Measurements from ENCODE around the gene FIBP. TPM values are rescaled to one million over a fixed set of nuclear protein-coding genes. Genes with fewer than 3 reads are reported as not detected.

FIBP gene
- 10 to 100 TPM in 11 of 12 donors, not detected in 1; 51.1 to 68.4 (median 60.3) TPM for polyA plus RNA-seq (ENCODE audit: insufficient read length in 12 of 12)
- long read RNA-seq, donor 1, transcript FIBP-202 (10 exons, 1,248 nt): major isoform, 23 of 126 reads
- long read RNA-seq, donor 1, partial matches to known transcripts: 95 of 126 reads
- long read RNA-seq, donor 1, other reads (novel, unspliced or antisense): 0 of 126 reads
- long read RNA-seq, donor 2, transcript FIBP-202 (10 exons, 1,248 nt): major isoform, 14 of 26 reads
- long read RNA-seq, donor 2, transcript FIBP-201 (10 exons, 1,261 nt): minor isoform, 5 of 26 reads
- long read RNA-seq, donor 2, partial matches to known transcripts: 6 of 26 reads
- long read RNA-seq, donor 2, other reads (novel, unspliced or antisense): 0 of 26 reads
- long read RNA-seq, donor 3, transcript FIBP-202 (10 exons, 1,248 nt): major isoform, 10 of 15 reads
- long read RNA-seq, donor 3, partial matches to known transcripts: 0 of 15 reads
- long read RNA-seq, donor 3, other reads (novel, unspliced or antisense): 0 of 15 reads
- long read RNA-seq, donor 4, transcript FIBP-202 (10 exons, 1,248 nt): major isoform, 10 of 13 reads
- long read RNA-seq, donor 4, partial matches to known transcripts: 0 of 13 reads
- long read RNA-seq, donor 4, other reads (novel, unspliced or antisense): 0 of 13 reads
- long read RNA-seq, donor 5: 0 reads
- long read RNA-seq, donor 6, transcript FIBP-202 (10 exons, 1,248 nt): major isoform, 18 of 19 reads
- long read RNA-seq, donor 6, partial matches to known transcripts: 0 of 19 reads
- long read RNA-seq, donor 6, other reads (novel, unspliced or antisense): 0 of 19 reads
- long read RNA-seq, donor 7, transcript FIBP-202 (10 exons, 1,248 nt): major isoform, 10 of 11 reads
- long read RNA-seq, donor 7, partial matches to known transcripts: 0 of 11 reads
- long read RNA-seq, donor 7, other reads (novel, unspliced or antisense): 0 of 11 reads
- long read RNA-seq, donor 8, transcript FIBP-202 (10 exons, 1,248 nt): major isoform, 18 of 23 reads
- long read RNA-seq, donor 8, partial matches to known transcripts: 0 of 23 reads
- long read RNA-seq, donor 8, other reads (novel, unspliced or antisense): 0 of 23 reads
- long read RNA-seq, donor 9, transcript FIBP-202 (10 exons, 1,248 nt): major isoform, 13 of 26 reads
- long read RNA-seq, donor 9, partial matches to known transcripts: 11 of 26 reads
- long read RNA-seq, donor 9, other reads (novel, unspliced or antisense): 0 of 26 reads
- long read RNA-seq, donor 10, transcript FIBP-202 (10 exons, 1,248 nt): major isoform, 19 of 28 reads
- long read RNA-seq, donor 10, partial matches to known transcripts: 8 of 28 reads
- long read RNA-seq, donor 10, other reads (novel, unspliced or antisense): 0 of 28 reads
- long read RNA-seq, donor 11, transcript FIBP-202 (10 exons, 1,248 nt): major isoform, 27 of 37 reads
- long read RNA-seq, donor 11, partial matches to known transcripts: 7 of 37 reads
- long read RNA-seq, donor 11, other reads (novel, unspliced or antisense): 0 of 37 reads

DNA sequence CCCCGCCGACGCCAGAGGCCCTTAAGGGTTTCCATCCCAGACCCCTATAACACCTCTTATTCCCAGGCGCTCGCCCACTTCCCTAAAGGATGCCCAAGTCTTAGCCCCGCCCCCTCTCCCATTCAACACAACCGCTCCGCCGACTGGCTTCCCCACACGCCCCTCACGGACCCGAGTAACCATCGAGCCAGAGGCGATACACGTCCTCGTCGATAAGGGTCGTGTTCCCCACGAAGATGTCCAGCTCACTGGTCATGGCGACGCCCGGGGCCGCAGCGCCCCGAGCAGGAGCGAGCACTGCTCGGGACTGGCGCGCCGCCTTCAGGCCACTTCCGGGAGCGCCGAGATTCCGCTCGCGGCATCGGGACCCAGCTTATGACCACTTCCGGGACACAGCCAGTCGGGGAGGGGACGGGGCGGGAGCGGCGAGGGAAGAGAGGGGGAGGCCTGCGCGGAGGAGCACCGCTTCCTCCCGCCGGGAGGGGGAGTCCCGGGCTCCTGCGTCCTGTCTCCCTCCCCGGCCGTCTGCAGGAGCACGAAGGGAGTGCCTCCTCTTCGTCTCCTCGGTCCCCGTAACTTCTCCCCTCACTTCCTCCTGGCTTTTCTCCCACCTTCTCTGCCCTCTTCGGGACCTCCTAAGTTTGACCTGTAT, at the start of gene FIBP:
Gene FIBP, minus strand, starts transcription at position 309 of the 652 bp plus-strand sequence. Its CDS starts 53 bp downstream, at position 256.
- DNase-seq: peak; percentile 98

DNA sequence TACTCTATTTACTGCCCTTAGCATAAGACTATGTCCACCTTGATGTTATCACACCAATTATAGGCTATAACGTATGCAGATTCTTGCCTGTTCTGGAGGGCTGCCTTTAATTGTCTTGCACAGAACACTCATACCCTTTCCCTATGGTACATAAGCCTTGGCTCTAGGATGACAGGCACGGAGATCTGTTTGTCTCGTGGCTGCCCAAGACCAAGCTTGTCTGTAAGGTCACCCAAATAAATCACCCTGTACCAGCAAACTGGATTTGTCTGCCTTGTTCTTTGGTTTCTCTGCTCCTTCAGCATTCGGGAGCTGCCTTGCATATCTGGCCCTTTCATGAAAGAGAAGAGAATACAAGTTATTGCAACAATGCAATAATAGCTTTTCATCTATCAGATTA, 49.5 kb upstream of the FIBP start:
- no peak for DNase-seq

DNA sequence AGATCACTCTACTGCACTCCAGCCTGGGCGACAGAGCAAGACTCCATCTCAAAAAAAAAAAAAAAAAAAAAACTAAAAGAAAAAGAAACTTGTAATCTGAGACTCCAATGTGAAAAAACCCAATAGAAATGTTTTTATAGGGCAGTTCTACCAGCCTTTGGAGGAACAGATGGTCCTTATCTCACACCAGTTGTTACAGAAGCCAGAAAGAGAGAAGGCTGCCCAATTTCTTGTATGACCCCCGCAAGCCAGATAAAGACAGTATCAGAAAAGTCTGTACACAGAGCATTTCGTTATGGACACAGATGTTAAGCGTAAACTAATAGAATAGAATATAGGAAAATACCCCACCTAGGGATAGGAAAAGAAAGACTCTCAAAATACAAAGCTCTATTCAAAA, 45.7 kb upstream of the FIBP start:
- DNase-seq: no peak

DNA sequence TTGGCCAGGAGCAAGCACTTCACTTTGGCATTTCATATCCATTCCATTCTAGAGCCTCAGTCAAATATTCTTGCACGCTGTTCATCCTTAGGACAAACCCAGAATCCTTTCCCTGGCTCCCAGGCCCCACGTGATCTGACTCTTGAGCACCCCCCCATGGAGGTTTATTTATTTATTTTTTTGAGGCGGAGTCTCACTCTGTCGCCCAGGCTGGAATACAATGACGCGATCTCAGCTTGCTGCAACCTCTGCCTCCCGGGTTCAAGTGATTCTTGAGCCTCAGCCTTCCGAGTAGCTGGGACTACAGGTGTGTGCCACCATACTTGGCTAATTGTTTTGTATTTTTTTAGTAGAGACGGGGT, 44.3 kb upstream of the FIBP start:
- no peak for DNase-seq

DNA sequence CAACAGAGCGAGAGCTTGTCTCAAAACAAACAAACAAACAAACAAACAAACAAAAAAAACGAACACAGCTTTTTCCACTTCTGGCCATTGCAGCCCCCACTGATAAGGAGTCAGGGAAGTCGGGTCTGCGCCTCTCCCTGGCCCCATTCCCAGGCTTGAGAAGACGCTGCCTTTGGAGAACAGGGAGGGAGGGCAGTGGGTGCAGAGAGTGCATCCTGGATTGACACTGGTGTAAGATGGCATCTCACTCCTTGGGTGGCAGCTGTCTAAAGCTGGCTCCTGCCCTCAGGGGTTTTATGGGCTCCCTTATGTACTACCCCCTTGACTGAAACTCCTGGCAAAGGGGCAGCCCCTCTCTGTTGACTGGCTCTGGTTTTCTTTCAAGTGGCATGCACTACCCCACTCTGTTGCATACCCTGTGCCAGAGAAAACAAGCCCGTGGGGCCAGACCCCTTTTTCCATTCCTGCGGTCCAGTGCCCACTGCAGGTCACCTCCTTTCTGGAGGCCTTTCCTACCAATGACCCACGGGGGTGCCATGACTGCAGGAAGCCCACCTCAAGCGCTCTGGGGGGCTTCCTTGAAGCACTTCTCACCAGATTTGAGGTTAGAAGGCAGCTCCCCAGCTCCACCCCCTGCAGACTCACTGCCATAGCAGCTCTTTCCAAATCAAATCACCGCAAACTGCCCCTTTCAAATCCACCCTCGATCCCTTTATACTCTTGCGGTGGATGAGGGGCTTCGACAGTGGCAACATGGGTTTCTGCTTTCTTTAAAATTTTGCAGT, 43.7 kb upstream of the FIBP start:
- DNase-seq: no peak

DNA sequence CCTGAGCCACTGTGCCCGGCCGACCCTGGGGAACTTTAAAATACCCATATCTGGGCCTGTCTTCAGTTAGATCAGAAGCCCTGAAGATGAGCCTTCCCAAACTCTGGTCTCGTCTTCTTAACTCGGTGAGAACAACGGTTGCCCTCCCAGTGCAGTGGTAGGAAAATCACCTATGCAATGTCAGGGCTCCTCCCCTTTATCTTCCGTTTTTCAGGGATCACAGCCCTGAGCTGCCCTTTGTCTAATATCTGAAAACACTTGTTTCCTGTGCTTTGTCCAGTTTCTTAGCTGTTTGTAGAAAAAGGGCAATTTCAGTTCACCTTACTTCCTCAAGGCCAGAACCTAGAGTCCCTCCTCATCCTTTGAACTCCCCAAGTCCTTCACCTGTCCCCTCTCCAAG, 40.4 kb upstream of the FIBP start:
- DNase-seq: no peak

DNA sequence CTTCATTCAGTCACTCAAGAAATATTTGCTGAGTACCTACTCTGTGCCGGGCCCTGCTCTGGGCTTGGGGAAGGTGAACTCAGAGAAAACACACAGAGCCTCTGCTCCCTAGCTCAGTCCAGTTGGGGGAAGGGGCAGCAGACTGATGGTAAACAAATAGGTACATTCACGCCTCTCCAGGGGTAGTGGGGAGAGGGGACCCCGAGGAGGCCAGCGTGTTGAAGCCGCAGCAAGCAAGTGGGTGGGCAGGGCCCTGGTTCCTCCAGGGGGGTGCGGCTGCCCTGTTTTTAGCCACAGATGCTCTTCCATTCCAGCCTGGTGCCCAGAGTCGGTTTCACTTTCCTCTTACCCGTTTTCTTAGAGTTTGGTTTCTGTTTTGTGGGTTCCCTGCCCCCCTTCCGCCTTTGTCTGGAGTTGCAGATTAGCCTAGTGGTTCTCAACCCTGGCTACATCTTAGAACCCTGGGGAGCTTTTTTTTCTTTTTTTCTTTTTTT, 39.7 kb upstream of the FIBP start:
- DNase-seq: no peak

DNA sequence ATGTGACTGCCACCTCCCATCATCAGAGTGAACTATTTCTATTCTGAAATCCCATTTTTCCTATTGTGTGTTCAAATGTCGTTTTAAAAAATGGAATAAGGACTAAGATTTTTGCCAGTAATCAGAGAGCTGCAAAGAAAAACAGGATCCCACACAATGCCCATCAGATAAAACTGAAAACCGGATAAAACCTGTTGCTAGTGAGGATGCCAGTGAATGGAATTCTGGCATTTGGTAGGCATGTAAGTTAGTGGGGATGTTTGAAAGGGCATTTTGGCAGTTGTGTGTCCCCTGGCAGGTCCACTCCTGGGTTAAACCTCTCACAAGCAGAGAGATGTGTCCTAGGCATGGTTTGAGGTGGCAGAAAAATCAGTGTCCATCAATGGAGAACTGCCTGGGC, 37.1 kb upstream of the FIBP start:
- no peak for DNase-seq

DNA sequence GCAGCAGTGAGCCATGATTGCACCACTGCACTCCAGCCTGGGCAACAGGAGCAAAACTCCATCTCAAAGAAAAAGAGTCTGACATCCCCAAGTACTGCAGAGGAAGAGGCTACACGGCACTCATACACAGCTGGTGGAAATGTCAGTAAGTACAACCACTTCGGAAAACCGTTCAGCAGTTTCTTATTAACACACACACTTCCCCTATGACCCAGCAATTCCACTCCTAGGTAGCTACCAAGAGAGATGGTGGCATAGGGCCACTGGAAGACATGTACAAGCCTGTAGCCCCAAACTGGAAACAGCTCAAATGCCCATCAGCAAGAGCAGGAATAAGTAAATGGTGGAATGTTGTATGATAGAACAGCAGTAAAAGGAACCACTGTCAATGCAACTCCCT, 34.3 kb upstream of the FIBP start:
- no peak for DNase-seq

DNA sequence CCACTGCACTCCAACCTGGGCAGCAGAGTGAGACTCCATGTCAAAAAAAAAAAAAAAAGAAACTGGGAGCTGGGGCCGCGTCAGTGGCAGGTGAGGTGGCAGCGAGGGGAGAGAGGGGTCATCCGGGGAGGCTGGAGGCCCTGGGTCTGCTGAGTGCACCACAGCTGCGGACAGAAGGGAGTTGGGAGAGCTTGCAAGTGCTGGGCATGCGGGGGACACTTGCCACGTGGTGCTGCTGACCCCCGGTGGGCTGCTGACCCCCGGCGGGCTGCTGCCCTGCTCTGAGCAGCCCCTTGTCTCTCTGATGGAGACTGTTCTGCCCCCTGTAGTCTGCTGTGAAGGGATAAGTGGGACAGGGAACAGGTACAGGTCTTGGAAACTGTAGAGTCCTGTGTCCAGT, 33.6 kb upstream of the FIBP start:
- no peak for DNase-seq

DNA sequence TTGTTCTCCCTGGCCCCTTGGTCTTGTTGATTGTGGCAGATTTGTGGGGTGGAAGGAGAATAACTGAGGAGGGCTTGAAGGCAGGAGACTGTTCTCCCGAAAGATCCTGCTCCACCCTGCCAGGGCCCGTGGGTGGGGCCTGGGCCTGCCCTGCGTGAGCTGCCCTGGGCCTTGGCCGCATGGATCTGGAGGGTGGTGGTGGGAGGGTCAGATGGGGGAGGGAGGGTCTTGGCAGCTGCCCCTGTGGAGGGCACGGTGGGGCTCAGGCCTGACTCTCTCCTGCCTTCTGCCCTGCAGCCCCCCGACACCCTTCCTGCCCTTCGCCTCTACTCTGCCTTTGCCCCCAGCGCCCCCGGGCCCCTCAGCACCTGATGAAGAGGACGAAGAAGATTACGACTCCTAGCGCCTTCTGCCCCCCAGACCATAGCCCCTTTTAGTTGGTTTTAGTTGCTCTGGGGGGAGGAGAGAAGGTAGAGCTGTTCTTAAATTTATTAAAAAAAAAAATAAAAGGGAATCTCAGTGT, 32.8 kb upstream of the FIBP start:
- no peak for DNase-seq

DNA sequence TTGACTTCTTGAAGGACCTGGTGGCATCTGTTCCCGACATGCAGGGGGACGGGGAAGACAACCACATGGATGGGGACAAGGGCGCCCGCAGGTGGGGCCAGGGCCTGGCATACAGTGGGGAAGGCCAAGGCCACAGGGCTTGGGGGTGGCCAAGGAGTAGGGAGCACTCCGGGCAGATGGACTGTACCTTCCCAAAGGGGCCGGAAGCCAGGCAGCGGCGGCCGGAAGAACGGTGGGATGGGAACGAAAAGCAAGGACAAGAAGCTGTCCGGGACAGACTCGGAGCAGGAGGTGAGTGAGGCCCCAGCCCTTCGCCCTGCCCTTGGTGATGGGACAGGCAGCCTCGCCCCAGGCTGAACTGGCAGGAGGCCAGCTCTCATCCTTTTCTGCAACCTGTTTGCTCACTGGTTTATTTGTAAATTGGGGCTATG, 32.1 kb upstream of the FIBP start:
- DNase-seq: no peak

DNA sequence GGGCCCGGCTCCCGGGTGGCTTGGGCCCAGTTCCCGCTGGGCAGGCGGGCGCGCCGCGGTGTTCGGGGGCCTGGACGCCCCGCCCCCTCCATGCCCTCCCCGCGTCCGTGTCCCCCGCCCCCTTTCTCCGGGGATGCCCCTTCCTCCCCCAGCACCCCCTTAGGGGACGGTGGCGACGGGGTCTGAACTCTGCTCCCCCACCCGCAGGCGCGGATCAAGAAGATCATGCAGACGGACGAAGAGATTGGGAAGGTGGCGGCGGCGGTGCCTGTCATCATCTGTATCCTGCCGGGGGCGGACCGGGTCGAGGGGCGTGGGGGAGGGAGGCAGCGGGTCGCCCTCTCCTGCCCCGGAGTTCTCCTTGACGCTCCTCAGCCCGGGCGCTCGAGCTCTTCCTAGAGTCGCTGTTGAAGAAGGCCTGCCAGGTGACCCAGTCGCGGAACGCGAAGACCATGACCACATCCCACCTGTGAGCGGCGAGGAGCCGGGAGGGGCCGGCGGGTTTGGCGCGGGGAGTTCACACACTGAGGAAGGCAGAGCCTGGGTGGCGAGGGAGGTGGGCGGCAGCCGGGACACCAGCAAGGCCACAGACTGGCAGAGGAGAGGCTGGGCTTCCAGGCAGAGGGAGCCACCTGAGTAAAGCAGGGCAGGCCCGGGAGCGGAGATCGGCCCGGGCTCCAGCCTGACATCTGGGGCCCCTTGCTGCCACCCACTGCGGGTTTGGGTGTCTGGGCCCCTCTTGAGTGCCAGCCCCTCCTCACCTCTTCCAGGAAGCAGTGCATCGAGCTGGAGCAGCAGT, 31.5 kb upstream of the FIBP start:
- no peak for DNase-seq

DNA sequence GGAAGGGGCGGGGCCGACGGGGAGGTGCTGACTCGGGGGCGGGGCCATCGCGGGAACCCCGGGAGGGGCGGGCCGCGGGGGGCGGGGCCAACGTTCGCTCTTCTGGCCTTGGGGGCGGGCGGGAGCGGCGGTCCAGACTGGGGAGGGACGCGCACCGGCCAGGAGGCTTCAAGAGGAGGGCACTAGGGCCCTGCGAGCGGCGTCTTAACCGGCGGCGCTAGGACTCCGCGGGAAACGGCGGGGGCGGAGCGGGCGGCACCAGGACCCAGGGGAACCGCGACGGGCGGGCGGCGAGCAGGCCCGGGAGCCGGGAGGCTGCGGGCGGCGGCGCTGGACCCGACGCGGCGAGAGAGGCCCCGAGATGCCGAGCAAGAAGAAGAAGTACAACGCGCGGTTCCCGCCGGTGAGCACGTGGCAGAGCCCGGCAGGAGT, 30.9 kb upstream of the FIBP start, which contains the start of gene DRAP1:
Gene DRAP1, plus strand, starts transcription at position 286 of the 432 bp plus-strand sequence. Its CDS starts 76 bp downstream, at position 362.
- peak; percentile 97 for DNase-seq

DNA sequence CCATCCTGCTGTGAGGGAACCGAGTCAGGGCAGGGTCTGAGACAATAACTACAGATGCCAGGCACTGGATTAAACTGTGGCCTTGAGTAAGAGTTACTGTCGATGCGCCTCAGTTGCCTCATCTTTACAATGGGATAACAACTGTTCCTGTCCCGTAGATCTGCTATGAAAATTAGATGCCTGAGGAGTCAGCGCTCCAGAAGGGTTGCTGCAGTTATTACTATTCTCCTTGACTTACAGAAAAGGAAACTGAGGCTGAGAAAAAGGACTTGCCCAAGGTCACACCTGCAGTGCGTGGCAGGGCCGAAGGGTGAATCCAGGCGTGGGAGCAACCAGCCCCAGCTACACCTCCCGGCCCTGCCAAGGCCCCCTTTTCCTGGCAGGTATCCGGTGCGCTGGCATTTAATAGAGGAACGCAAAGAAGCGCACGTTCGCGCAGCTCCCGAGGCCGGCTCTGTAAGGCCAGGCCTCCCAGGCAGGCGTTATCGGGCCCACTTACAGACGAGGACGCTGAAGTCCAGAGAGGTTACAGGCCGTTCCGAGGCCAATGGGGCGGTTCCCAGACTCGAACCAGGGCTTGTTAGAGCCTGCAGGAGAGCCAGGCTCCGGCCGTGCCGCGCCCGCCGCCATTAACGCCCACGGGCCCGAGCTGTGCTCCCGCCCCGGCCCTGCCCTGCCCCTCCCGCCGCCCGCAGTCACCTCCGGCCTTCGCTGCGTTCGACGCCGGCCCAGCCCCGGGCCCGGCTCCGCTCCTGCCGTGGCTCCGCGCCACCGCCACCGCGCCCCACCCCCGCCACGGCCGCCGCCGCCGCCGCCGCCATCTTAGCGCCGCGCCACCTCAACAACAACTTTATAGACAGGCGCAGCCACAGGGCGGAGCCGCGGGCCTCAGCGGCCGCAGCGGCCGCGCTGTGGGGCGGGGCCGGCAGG, 30.2 kb upstream of the FIBP start, which contains the start of gene C11orf68:
Gene C11orf68, minus strand, starts transcription at position 852 of the 930 bp plus-strand sequence. Its CDS starts 31 bp downstream, at position 821.
- DNase-seq: no peak

DNA sequence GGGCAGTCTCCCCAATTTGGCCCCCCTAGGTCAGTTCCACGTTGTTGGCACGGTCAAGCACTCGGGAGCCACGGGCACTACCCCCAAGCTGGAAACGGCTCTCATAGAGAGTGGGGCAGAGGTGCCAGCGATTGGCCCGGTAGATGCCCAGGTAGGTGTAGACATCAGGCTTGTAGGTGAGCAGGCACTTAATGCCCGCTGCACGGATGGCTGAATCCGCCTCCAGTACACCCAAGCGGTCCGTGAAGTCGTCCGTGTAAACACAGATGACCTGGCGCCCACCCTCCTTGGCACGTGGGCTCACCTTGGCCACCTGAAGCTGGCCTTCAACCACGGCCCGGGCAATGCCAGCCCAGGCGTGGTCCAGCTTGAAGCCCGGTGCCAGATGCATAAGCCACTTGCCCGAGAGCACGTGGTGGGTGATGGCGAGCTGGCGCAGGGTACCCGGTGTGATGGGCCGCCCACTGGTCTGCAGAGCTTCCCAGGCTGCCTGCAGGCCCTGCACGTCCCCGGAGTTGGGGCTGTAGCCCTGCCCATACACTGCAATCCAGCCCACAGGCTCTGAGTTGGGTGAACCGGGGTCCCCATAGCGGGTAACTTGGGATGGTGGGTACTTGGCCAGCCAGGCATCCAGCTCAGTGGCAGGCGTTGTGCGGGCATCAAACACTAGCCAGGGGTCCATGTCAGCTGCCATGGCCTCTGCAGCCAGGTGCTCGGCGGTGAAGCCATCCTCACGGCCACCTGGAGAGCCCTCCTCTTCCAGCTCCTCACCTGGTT, 29.4 kb upstream of the FIBP start:
- DNase-seq: no peak

DNA sequence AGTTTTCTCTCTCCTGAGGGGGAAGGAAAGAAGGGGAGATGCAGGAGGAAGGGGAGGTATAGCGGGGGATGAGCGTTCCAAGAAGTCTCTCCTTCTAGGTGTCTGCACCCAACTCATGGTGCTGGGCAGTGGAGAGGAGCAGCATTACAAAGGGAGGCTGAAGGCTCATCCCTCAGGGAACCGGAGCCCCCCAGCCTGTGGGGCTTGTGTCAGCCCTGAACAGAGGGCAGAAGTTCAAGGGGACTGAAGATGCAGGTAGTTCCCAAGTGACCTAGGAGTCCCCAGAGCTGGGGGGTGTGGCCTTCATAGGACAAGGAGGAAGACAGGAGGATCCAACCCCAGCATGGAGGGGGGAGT, 28.8 kb upstream of the FIBP start:
- no peak for DNase-seq

Data from muscle of arm (tissue), 14 donors.